Measurements from ENCODE around the gene CCIN.
"Not testable (repeated sequence)": the region's sequence is repeated elsewhere in the genome, so short reads cannot be mapped to it uniquely, and the experiment has no call there.

Gene CCIN

DNA sequence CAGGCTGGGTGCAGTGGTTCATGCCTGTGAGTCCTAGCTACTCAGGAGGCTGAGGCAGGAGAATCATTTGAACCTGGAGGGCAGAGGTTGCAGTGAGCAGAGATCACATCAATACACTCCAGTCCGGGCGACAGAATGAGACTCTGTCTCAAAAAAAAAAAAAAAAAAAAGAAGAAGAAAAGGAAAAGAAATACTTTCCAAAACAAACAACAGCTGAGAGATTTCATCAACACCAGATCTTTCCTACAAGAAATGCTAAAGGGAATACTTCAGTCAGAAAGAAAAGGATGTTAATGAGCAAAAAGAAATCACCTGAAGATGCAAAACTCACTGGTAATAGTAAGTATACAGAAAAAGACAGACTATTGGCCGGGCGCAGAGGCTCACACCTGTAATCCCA lies 8.4 kb downstream of the CCIN start:
- Histone ChIP-seq H3K27ac (ENCODE audit: low read depth, low read length) (no peak overlapping the region), H3K36me3 (ENCODE audit: low read length) (no peaks in the 10 kb centered on the region), H3F3A (ENCODE audit: insufficient read depth) (no peaks in the 10 kb centered on the region), H3K9ac (ENCODE audit: low read length) (no peak overlapping the region), H3K4me3 (ENCODE audit: insufficient read depth, low read length, poor library complexity, severe bottlenecking) (no peak overlapping the region), H3K27me3 (ENCODE audit: low read length) (no peaks in the 10 kb centered on the region), H3K4me2 (ENCODE audit: low read depth, low read length, poor library complexity, severe bottlenecking) (no peak overlapping the region), H3K79me2 (ENCODE audit: insufficient read depth, low read length) (no peaks in the 10 kb centered on the region), H4K20me1 (ENCODE audit: low read depth, low read length) (no peaks in the 10 kb centered on the region), H3K9me3 (ENCODE audit: insufficient read depth, low read length) (no peaks in the 10 kb centered on the region), H2AFZ (ENCODE audit: low read depth, low read length, severe bottlenecking) (no peak overlapping the region), H3K9me2 (replicated peaks; ENCODE audit: insufficient read depth, low read length) (no peaks in the 10 kb centered on the region)
- TF ChIP-seq, protein P1, sequence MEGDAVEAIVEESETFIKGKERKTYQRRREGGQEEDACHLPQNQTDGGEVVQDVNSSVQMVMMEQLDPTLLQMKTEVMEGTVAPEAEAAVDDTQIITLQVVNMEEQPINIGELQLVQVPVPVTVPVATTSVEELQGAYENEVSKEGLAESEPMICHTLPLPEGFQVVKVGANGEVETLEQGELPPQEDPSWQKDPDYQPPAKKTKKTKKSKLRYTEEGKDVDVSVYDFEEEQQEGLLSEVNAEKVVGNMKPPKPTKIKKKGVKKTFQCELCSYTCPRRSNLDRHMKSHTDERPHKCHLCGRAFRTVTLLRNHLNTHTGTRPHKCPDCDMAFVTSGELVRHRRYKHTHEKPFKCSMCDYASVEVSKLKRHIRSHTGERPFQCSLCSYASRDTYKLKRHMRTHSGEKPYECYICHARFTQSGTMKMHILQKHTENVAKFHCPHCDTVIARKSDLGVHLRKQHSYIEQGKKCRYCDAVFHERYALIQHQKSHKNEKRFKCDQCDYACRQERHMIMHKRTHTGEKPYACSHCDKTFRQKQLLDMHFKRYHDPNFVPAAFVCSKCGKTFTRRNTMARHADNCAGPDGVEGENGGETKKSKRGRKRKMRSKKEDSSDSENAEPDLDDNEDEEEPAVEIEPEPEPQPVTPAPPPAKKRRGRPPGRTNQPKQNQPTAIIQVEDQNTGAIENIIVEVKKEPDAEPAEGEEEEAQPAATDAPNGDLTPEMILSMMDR (IDR thresholded peaks at IDR 0.05; ENCODE audit: insufficient read depth, low read length, poor library complexity, severe bottlenecking), result no peak
- TF ChIP-seq EZH2phosphoT487 (conservative IDR thresholded peaks at IDR 0.05; ENCODE audit: low read length), result no peak

DNA sequence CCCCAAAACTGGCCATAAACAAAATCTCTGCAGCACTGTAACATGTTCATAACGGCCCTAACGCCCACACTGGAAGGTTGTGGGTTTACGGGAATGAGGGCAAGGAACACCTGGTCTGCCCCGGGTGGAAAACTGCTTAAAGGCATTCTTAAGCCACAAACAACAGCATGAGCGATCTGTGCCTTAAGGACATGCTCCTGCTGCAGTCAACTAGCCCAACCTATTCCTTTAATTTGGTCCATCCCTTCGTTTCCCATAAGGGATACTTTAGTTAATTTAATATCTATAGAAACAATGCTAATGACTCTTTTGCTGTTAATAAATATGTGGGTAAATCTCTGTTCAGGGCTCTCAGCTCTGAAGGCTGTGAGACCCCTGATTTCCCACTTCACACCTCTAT lies 11.1 kb downstream of the CCIN start:
- H3K4me3 ChIP-seq (ENCODE audit: insufficient read depth, low read length, poor library complexity, severe bottlenecking), result not testable (repeated sequence)

DNA sequence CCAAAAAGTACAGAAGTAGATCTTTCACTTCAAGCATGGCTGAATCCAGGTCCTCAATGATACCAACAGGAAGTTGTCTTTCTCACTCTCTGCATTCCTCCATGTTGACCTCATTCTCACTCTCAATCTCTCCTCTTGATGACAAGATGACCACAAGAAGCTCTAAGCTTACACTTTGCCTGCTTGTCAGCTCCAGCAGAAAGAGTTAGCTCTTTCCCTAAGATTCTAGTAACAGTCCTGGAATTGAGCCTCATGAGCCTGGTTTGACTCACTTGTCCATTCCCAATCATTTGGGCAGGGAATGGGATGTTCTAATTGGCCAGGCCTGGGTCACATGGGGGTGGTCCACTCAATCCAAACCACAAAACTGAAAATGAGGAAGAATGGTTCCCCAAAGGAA lies 18.2 kb downstream of the CCIN start:
- no peaks in the 10 kb centered on the region for H3K27me3 ChIP-seq (ENCODE audit: low read length)
- no peaks in the 10 kb centered on the region for H3K9me2 ChIP-seq (replicated peaks; ENCODE audit: insufficient read depth, low read length)
- no peak for TF ChIP-seq EZH2phosphoT487 (conservative IDR thresholded peaks at IDR 0.05; ENCODE audit: low read length)
- TF ChIP-seq, protein P1 (IDR thresholded peaks at IDR 0.05; ENCODE audit: insufficient read depth, low read length, poor library complexity, severe bottlenecking), result no peak
- no peaks in the 10 kb centered on the region for H3K9me3 ChIP-seq (ENCODE audit: insufficient read depth, low read length)
- H3F3A ChIP-seq (ENCODE audit: insufficient read depth), result no peaks in the 10 kb centered on the region
- no peak overlapping the region for H3K4me3 ChIP-seq (ENCODE audit: insufficient read depth, low read length, poor library complexity, severe bottlenecking)
- H3K4me2 ChIP-seq (ENCODE audit: low read depth, low read length, poor library complexity, severe bottlenecking), result no peak overlapping the region
- peaks cover 10% of the 10 kb centered on the region; the same call in 1 of the 2 replicates for H4K20me1 ChIP-seq (ENCODE audit: low read depth, low read length)
- H2AFZ ChIP-seq (ENCODE audit: low read depth, low read length, severe bottlenecking), result no peak overlapping the region
- no peaks in the 10 kb centered on the region for H3K36me3 ChIP-seq (ENCODE audit: low read length)
- no peak overlapping the region for H3K9ac ChIP-seq (ENCODE audit: low read length)
- peaks cover 17% of the 10 kb centered on the region for H3K79me2 ChIP-seq (ENCODE audit: insufficient read depth, low read length)
- H3K27ac ChIP-seq (ENCODE audit: low read depth, low read length), result no peak overlapping the region

More for the DNA sequence above, 11.1 kb downstream of the CCIN start:
- not testable (repeated sequence) for H3K9me3 ChIP-seq (ENCODE audit: insufficient read depth, low read length); H3K36me3 ChIP-seq (ENCODE audit: low read length); H3K27ac ChIP-seq (ENCODE audit: low read depth, low read length); H3K9ac ChIP-seq (ENCODE audit: low read length); H3K27me3 ChIP-seq (ENCODE audit: low read length); H4K20me1 ChIP-seq (ENCODE audit: low read depth, low read length); H3K4me2 ChIP-seq (ENCODE audit: low read depth, low read length, poor library complexity, severe bottlenecking); H3F3A ChIP-seq (ENCODE audit: insufficient read depth); H3K9me2 ChIP-seq (replicated peaks; ENCODE audit: insufficient read depth, low read length); H2AFZ ChIP-seq (ENCODE audit: low read depth, low read length, severe bottlenecking); H3K79me2 ChIP-seq (ENCODE audit: insufficient read depth, low read length)

DNA sequence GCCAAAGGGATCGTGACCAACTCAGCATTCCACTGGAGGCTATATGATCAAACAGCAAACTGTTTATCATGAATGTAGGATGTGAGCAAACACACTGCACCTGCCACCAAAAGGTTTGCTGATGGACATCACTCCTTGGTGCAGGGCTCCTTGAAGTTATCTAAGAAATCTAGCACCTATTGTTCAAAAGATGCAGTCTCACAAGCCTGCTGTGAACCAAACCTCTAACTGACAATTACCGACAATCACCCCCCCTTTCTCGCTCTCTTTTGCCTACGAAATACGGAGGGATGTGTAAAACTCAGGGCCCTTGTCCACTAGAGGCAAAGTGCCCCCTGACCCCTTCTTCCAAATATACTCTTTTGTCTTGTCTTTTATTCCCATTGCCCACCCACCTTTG lies 19.0 kb downstream of the CCIN start:
- Histone ChIP-seq H3K4me2 (ENCODE audit: low read depth, low read length, poor library complexity, severe bottlenecking) (no peak overlapping the region), H3K9me3 (ENCODE audit: insufficient read depth, low read length) (no peaks in the 10 kb centered on the region), H3K27me3 (ENCODE audit: low read length) (no peaks in the 10 kb centered on the region), H3F3A (ENCODE audit: insufficient read depth) (no peaks in the 10 kb centered on the region; the same call in 1 of the 2 replicates), H3K4me3 (ENCODE audit: insufficient read depth, low read length, poor library complexity, severe bottlenecking) (no peak overlapping the region), H3K27ac (ENCODE audit: low read depth, low read length) (no peak overlapping the region), H3K9ac (ENCODE audit: low read length) (no peak overlapping the region), H3K79me2 (ENCODE audit: insufficient read depth, low read length) (peaks cover 25% of the 10 kb centered on the region), H4K20me1 (ENCODE audit: low read depth, low read length) (peaks cover 17% of the 10 kb centered on the region), H2AFZ (ENCODE audit: low read depth, low read length, severe bottlenecking) (no peak overlapping the region), H3K9me2 (replicated peaks; ENCODE audit: insufficient read depth, low read length) (no peaks in the 10 kb centered on the region), H3K36me3 (ENCODE audit: low read length) (no peaks in the 10 kb centered on the region)
- TF ChIP-seq, protein P1 (IDR thresholded peaks at IDR 0.05; ENCODE audit: insufficient read depth, low read length, poor library complexity, severe bottlenecking), result no peak
